ENCODE results near the gene SH3RF2.

Gene SH3RF2

DNA sequence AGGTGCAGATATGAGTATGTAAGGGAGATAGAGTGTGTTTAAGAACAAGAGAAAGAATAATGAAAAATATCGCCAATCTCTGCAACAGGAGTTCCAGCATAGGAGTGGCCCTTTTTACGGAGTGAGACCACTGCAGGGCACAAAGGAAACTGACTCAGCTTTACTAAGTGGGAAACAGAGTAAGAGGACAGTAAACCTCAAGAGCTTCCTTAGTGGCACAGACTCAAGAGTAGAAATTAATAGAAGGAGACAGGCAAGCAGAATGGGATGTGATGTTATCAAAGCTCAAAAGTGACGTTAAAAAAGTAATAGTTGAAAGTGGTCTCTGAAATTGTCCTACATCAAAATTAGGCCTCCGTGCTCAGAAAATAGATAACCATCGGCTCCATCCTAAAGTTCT lies 2.1 kb upstream of the SH3RF2 start:
- H4K8ac ChIP-seq (ENCODE audit: low read depth, low read length) = no peak overlapping the region
- H3K18ac ChIP-seq (ENCODE audit: low read length) = no peak overlapping the region
- no peak overlapping the region for H3K23ac ChIP-seq (ENCODE audit: low read length)
- no peak overlapping the region for H3K27ac ChIP-seq (ENCODE audit: low read depth, low read length)
- no peak overlapping the region for H3K56ac ChIP-seq (ENCODE audit: low read length)
- H3K27me3 ChIP-seq (ENCODE audit: insufficient read depth, low read length, poor library complexity) = no peaks in the 10 kb centered on the region
- no peaks in the 10 kb centered on the region for H3K79me2 ChIP-seq (ENCODE audit: control insufficient read depth, insufficient read depth, low read length)
- no peak overlapping the region for H3K9ac ChIP-seq (ENCODE audit: low read length)
- H3K4me2 ChIP-seq (ENCODE audit: low read length) = no peak overlapping the region
- no peak overlapping the region for H2AK5ac ChIP-seq (ENCODE audit: low read length)
- no peak overlapping the region for H3K4ac ChIP-seq (ENCODE audit: low read depth, low read length)
- WGBS (ENCODE audit: extremely low coverage, insufficient coverage, low lambda C conversion rate) = no CpG with 5 or more reads among the region's 5 CpGs
- H3K4me1 ChIP-seq (ENCODE audit: control insufficient read depth, low read depth, low read length) = peaks cover 8% of the 10 kb centered on the region
- no peak overlapping the region for H3K4me3 ChIP-seq (ENCODE audit: low read length)
- no peak for DNase-seq
- H2BK5ac ChIP-seq (ENCODE audit: low read length) = no peak overlapping the region
- no peak overlapping the region for H2BK120ac ChIP-seq (ENCODE audit: low read depth, low read length)
- no peaks in the 10 kb centered on the region for H3K36me3 ChIP-seq (ENCODE audit: control insufficient read depth, insufficient read depth, low read length)
- no peak overlapping the region for H4K5ac ChIP-seq (ENCODE audit: low read length)
- no peaks in the 10 kb centered on the region for H3K79me1 ChIP-seq (ENCODE audit: low read length)
- H2BK15ac ChIP-seq (replicated peaks; ENCODE audit: low read depth) = no peak overlapping the region

DNA sequence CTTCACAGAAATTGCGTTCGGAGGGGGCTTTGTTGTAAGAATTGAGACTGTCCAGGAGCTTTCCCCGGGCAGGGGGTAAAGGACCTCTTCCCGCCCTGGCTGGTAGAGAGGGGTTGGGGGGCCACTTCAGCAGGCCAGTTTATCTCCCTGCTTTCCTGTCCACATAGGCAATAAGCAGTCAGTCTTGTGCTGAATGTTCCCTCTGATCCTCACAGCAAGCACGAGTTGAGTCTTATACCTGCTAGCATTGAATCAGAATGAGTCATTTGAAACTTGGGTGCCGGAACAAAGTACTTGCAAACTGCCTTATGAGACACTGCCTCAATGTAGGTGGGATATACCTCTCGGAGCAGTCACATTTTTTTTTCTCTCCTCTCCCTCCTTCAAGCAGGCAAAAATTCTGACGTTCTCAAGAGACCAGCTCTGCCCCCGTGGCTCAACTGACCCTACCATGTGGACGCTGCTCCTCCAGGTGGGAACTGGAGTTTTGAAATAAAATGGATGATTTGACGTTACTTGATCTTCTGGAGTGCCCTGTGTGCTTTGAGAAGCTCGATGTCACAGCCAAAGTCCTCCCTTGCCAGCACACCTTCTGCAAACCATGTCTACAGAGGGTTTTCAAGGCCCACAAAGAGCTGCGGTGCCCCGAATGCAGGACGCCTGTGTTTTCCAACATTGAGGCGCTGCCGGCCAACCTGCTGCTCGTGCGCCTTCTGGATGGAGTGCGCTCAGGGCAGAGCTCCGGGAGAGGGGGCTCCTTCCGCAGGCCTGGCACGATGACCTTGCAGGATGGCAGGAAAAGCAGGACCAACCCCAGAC lies 1.3 kb downstream of the SH3RF2 start:
- H3K79me2 ChIP-seq (ENCODE audit: control insufficient read depth, insufficient read depth, low read length) = no peaks in the 10 kb centered on the region
- peak; percentile 85 for DNase-seq
- H3K56ac ChIP-seq (ENCODE audit: low read length) = peak overlapping the region; percentile 74
- H4K8ac ChIP-seq (ENCODE audit: low read depth, low read length) = no peak overlapping the region
- no peak overlapping the region for H3K4me3 ChIP-seq (ENCODE audit: low read length)
- H3K4me1 ChIP-seq (ENCODE audit: control insufficient read depth, low read depth, low read length) = peaks cover 12% of the 10 kb centered on the region
- H3K27ac ChIP-seq (ENCODE audit: low read depth, low read length) = peak overlapping the region; percentile 40
- H2BK15ac ChIP-seq (replicated peaks; ENCODE audit: low read depth) = peak overlapping the region; percentile 9
- H2BK120ac ChIP-seq (ENCODE audit: low read depth, low read length) = peak overlapping the region; percentile 83
- peak overlapping the region; percentile 77 for H3K4ac ChIP-seq (ENCODE audit: low read depth, low read length)
- H3K27me3 ChIP-seq (ENCODE audit: insufficient read depth, low read length, poor library complexity) = no peaks in the 10 kb centered on the region
- no CpG with 5 or more reads among the region's 23 CpGs for WGBS (ENCODE audit: extremely low coverage, insufficient coverage, low lambda C conversion rate)
- H3K9ac ChIP-seq (ENCODE audit: low read length) = peak overlapping the region; percentile 19
- H3K18ac ChIP-seq (ENCODE audit: low read length) = peak overlapping the region; percentile 94
- H2BK5ac ChIP-seq (ENCODE audit: low read length) = peak overlapping the region; percentile 23
- H3K23ac ChIP-seq (ENCODE audit: low read length) = no peak overlapping the region
- no peak overlapping the region for H3K4me2 ChIP-seq (ENCODE audit: low read length)
- no peaks in the 10 kb centered on the region for H3K79me1 ChIP-seq (ENCODE audit: low read length)
- no peak overlapping the region for H4K5ac ChIP-seq (ENCODE audit: low read length)
- H2AK5ac ChIP-seq (ENCODE audit: low read length) = no peak overlapping the region
- H3K36me3 ChIP-seq (ENCODE audit: control insufficient read depth, insufficient read depth, low read length) = no peaks in the 10 kb centered on the region

- no peak for DNase-seq
- Histone ChIP-seq H3K18ac (ENCODE audit: low read length) (peak overlapping the region; percentile 39), H3K9ac (ENCODE audit: low read length) (no peak overlapping the region), H3K4me1 (ENCODE audit: control insufficient read depth, low read depth, low read length) (peaks cover 12% of the 10 kb centered on the region), H4K5ac (ENCODE audit: low read length) (no peak overlapping the region), H4K8ac (ENCODE audit: low read depth, low read length) (no peak overlapping the region), H2BK5ac (ENCODE audit: low read length) (no peak overlapping the region), H3K56ac (ENCODE audit: low read length) (no peak overlapping the region), H3K36me3 (ENCODE audit: control insufficient read depth, insufficient read depth, low read length) (no peaks in the 10 kb centered on the region), H2BK15ac (replicated peaks; ENCODE audit: low read depth) (no peak overlapping the region), H3K27ac (ENCODE audit: low read depth, low read length) (no peak overlapping the region), H3K79me1 (ENCODE audit: low read length) (no peaks in the 10 kb centered on the region), H3K4ac (ENCODE audit: low read depth, low read length) (no peak overlapping the region), H3K4me3 (ENCODE audit: low read length) (no peak overlapping the region), H2BK120ac (ENCODE audit: low read depth, low read length) (no peak overlapping the region), H2AK5ac (ENCODE audit: low read length) (no peak overlapping the region), H3K4me2 (ENCODE audit: low read length) (no peak overlapping the region), H3K79me2 (ENCODE audit: control insufficient read depth, insufficient read depth, low read length) (no peaks in the 10 kb centered on the region), H3K23ac (ENCODE audit: low read length) (no peak overlapping the region), H3K27me3 (ENCODE audit: insufficient read depth, low read length, poor library complexity) (no peaks in the 10 kb centered on the region)
- no CpG with 5 or more reads among the region's 11 CpGs for WGBS (ENCODE audit: extremely low coverage, insufficient coverage, low lambda C conversion rate)
These were observed 2.6 kb downstream of the SH3RF2 start for GRCh38 chr5:145938776-145939539.

DNA sequence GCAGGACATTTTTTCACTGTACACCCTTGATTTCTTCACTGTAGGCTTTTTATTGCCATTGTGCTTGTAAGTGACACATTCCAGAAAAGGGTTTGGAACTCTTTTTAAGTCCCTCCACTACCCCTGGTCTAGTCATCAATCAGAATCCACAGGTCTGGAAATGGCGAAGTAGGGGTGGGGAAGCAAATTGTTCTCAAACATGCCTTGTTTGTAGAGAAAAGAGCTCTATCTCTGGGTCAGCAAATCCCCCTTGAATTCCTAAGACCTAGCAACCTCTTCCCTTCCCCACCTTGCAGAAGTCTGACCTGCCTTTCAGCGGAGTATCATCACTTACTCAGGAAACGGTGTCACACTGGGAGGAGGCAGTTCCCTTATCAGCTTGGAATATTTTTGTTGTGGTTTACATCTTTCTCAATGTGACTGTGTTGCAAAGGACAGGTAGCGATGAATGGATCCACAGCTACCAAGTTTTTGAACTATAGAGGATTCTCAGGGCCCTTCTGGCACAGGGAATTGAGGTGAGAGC lies 3.2 kb downstream of the SH3RF2 start:
- Histone ChIP-seq H3K79me2 (ENCODE audit: control insufficient read depth, insufficient read depth, low read length) (no peaks in the 10 kb centered on the region), H3K18ac (ENCODE audit: low read length) (no peak overlapping the region), H3K23ac (ENCODE audit: low read length) (no peak overlapping the region), H3K4me3 (ENCODE audit: low read length) (no peak overlapping the region), H2BK5ac (ENCODE audit: low read length) (no peak overlapping the region), H2BK120ac (ENCODE audit: low read depth, low read length) (no peak overlapping the region), H3K4me1 (ENCODE audit: control insufficient read depth, low read depth, low read length) (peaks cover 12% of the 10 kb centered on the region), H3K36me3 (ENCODE audit: control insufficient read depth, insufficient read depth, low read length) (no peaks in the 10 kb centered on the region), H4K8ac (ENCODE audit: low read depth, low read length) (no peak overlapping the region), H3K9ac (ENCODE audit: low read length) (no peak overlapping the region), H3K4ac (ENCODE audit: low read depth, low read length) (no peak overlapping the region), H3K79me1 (ENCODE audit: low read length) (no peaks in the 10 kb centered on the region), H2AK5ac (ENCODE audit: low read length) (no peak overlapping the region), H3K4me2 (ENCODE audit: low read length) (no peak overlapping the region), H3K27me3 (ENCODE audit: insufficient read depth, low read length, poor library complexity) (no peaks in the 10 kb centered on the region), H4K5ac (ENCODE audit: low read length) (no peak overlapping the region), H2BK15ac (replicated peaks; ENCODE audit: low read depth) (no peak overlapping the region), H3K56ac (ENCODE audit: low read length) (no peak overlapping the region), H3K27ac (ENCODE audit: low read depth, low read length) (no peak overlapping the region)
- DNase-seq = peak; percentile 67
- no CpG with 5 or more reads among the region's 4 CpGs for WGBS (ENCODE audit: extremely low coverage, insufficient coverage, low lambda C conversion rate)

DNA sequence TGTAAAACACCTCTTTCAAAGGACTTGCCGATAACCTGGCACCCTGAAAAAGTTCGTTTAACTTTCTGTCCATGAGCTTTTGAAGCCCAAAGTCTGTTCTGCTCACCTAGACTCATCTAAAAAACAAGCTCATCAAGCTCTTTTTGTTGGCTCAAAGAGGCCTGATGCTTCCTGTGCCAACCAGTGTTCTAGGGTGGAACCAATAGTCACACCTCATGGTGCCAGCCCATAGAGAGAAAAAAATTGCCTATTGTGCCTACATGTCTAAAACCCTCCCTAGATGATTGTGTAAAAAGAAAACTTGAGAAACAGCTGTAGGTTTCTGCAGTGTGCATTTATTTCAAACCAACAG lies 4.7 kb downstream of the SH3RF2 start:
- no peak overlapping the region for H2BK15ac ChIP-seq (replicated peaks; ENCODE audit: low read depth)
- no peak overlapping the region for H3K18ac ChIP-seq (ENCODE audit: low read length)
- H3K9ac ChIP-seq (ENCODE audit: low read length) = no peak overlapping the region
- H3K56ac ChIP-seq (ENCODE audit: low read length) = no peak overlapping the region
- no peak overlapping the region for H2AK5ac ChIP-seq (ENCODE audit: low read length)
- no peaks in the 10 kb centered on the region for H3K79me2 ChIP-seq (ENCODE audit: control insufficient read depth, insufficient read depth, low read length)
- DNase-seq = no peak
- H2BK5ac ChIP-seq (ENCODE audit: low read length) = no peak overlapping the region
- no peak overlapping the region for H3K4ac ChIP-seq (ENCODE audit: low read depth, low read length)
- WGBS (ENCODE audit: extremely low coverage, insufficient coverage, low lambda C conversion rate) = no CpG with 5 or more reads among the region's 2 CpGs
- no peak overlapping the region for H3K27ac ChIP-seq (ENCODE audit: low read depth, low read length)
- no peak overlapping the region for H3K4me2 ChIP-seq (ENCODE audit: low read length)
- peaks cover 12% of the 10 kb centered on the region for H3K4me1 ChIP-seq (ENCODE audit: control insufficient read depth, low read depth, low read length)
- H3K23ac ChIP-seq (ENCODE audit: low read length) = no peak overlapping the region
- no peaks in the 10 kb centered on the region for H3K36me3 ChIP-seq (ENCODE audit: control insufficient read depth, insufficient read depth, low read length)
- H3K4me3 ChIP-seq (ENCODE audit: low read length) = no peak overlapping the region
- H3K27me3 ChIP-seq (ENCODE audit: insufficient read depth, low read length, poor library complexity) = no peaks in the 10 kb centered on the region
- H4K5ac ChIP-seq (ENCODE audit: low read length) = no peak overlapping the region
- H3K79me1 ChIP-seq (ENCODE audit: low read length) = no peaks in the 10 kb centered on the region
- H2BK120ac ChIP-seq (ENCODE audit: low read depth, low read length) = no peak overlapping the region
- no peak overlapping the region for H4K8ac ChIP-seq (ENCODE audit: low read depth, low read length)
